IMR-90 (cell line): ENCODE results near the gene UBE2C. TPM values are rescaled to one million over a fixed set of nuclear protein-coding genes. Genes with fewer than 3 reads are reported as not detected.

Experiments
- ATAC-seq: fragments of 200-7000 bp; cut with Tn5 transposase; 2 replicates; pipeline ENCODE4 v1.9.1; 2020; ENCODE audit warnings: low read depth, mild to moderate bottlenecking, moderate library complexity
- BruUV-seq: library from RNA; stranded (reverse); fragments of 400-500 nt; replicated peaks from 2 replicates; lab custom pipeline; 2021; lab: Mats Ljungman, UMichigan
- CTCF ChIA-PET: fragments of 300-600 bp; formaldehyde crosslinking; extraction: SDS; loops from one replicate; lab custom pipeline; 2021; ENCODE audit warnings: antibody characterized with exemption; lab: Yijun Ruan, JAX
- POLR2A ChIA-PET: fragments of 300-600 bp; sonication (Branson Sonifier 250); formaldehyde crosslinking; loops from one replicate; lab custom pipeline; 2022; ENCODE audit warnings: antibody characterized with exemption; ENCODE audit not compliant: unreplicated experiment; lab: Charles Lee
- DNase-seq: peaks from one replicate; pipeline ENCODE4 v3.0.0; 2013
- H2AFZ ChIP-seq: replicated peaks from 2 replicates; pipeline ENCODE3; 2013; ENCODE audit warnings: low read length, mild to moderate bottlenecking; ENCODE audit not compliant: poor library complexity
- H2AK5ac ChIP-seq: 2 replicates; pipeline ENCODE4 v1.6.1; 2013; ENCODE audit warnings: low read depth, low read length, inconsistent platforms
- H2AK9ac ChIP-seq: replicated peaks from 2 replicates; pipeline ENCODE3; 2013; ENCODE audit warnings: mild to moderate bottlenecking, low read depth, low read length, moderate library complexity; ENCODE audit not compliant: poor library complexity
- H2BK120ac ChIP-seq: 2 replicates; pipeline ENCODE4 v1.6.1; 2013; ENCODE audit warnings: low read depth, low read length, inconsistent platforms
- H2BK15ac ChIP-seq: 3 replicates; pipeline ENCODE4 v1.6.1; 2013; ENCODE audit warnings: low read depth, low read length, inconsistent platforms
- H2BK20ac ChIP-seq: 2 replicates; pipeline ENCODE4 v1.6.1; 2013; ENCODE audit warnings: low read depth, mild to moderate bottlenecking, inconsistent platforms, low read length, moderate library complexity
- H2BK5ac ChIP-seq: 2 replicates; pipeline ENCODE4 v1.6.1; 2013; ENCODE audit warnings: mild to moderate bottlenecking, low read depth, low read length, inconsistent platforms; ENCODE audit not compliant: poor library complexity, severe bottlenecking
- H3K14ac ChIP-seq: replicated peaks from 2 replicates; pipeline ENCODE4 v1.6.1; 2013; ENCODE audit warnings: low read depth, low read length, inconsistent platforms
- H3K18ac ChIP-seq: 2 replicates; pipeline ENCODE4 v1.6.1; 2013; ENCODE audit warnings: low read depth, low read length, control low read depth
- H3K23ac ChIP-seq: 2 replicates; pipeline ENCODE4 v1.6.1; 2013; ENCODE audit warnings: low read depth, low read length, inconsistent platforms
- H3K27ac ChIP-seq: 2 replicates; pipeline ENCODE4 v1.5.1; 2013; ENCODE audit warnings: mild to moderate bottlenecking, control low read depth, low read length; ENCODE audit not compliant: insufficient read depth
- H3K27me3 ChIP-seq: 2 replicates; pipeline ENCODE4 v1.6.1; 2013; ENCODE audit warnings: low read length; ENCODE audit not compliant: control insufficient read depth, insufficient read depth
- H3K36me3 ChIP-seq: 2 replicates; pipeline ENCODE4 v1.6.1; 2013; ENCODE audit warnings: low read length, mixed read lengths; ENCODE audit not compliant: control insufficient read depth, insufficient read depth
- H3K4ac ChIP-seq: 2 replicates; pipeline ENCODE4 v1.6.1; 2013; ENCODE audit warnings: low read depth, low read length, inconsistent platforms
- H3K4me1 ChIP-seq: 2 replicates; pipeline ENCODE4 v1.6.1; 2013; ENCODE audit warnings: low read length, mixed read lengths; ENCODE audit not compliant: control insufficient read depth, insufficient read depth
- H3K4me2 ChIP-seq: 2 replicates; pipeline ENCODE4 v1.6.1; 2013; ENCODE audit warnings: low read depth, mild to moderate bottlenecking, control low read depth, low read length, moderate library complexity
- H3K4me3 ChIP-seq: 2 replicates; pipeline ENCODE4 v1.5.1; 2013; ENCODE audit warnings: low read depth, mild to moderate bottlenecking, control low read depth, low read length, moderate library complexity; ENCODE audit not compliant: insufficient read depth
- H3K56ac ChIP-seq: 2 replicates; pipeline ENCODE4 v1.6.1; 2013; ENCODE audit warnings: low read length, inconsistent platforms; ENCODE audit not compliant: insufficient read depth; ENCODE audit errors: extremely low read depth
- H3K79me1 ChIP-seq, 2 experiments: 2 replicates each; pipeline ENCODE4 v1.6.1; 2013; ENCODE audit warnings: low read length in 2 of 2, inconsistent platforms in 1 of 2, low read depth in 1 of 2
- H3K9ac ChIP-seq: 2 replicates; pipeline ENCODE4 v1.6.1; 2013; ENCODE audit warnings: low read depth, low read length, control low read depth
- H3K9me1 ChIP-seq: 2 replicates; pipeline ENCODE4 v1.6.1; 2013; ENCODE audit warnings: low read length, inconsistent platforms; ENCODE audit not compliant: insufficient read depth
- H3K9me3 ChIP-seq: 2 replicates; pipeline ENCODE4 v1.6.1; 2013; ENCODE audit warnings: low read length; ENCODE audit not compliant: control insufficient read depth, insufficient read depth
- H4K20me1 ChIP-seq: 2 replicates; pipeline ENCODE4 v1.6.1; 2013; ENCODE audit warnings: low read length, inconsistent platforms; ENCODE audit not compliant: insufficient read depth
- H4K5ac ChIP-seq: 2 replicates; pipeline ENCODE4 v1.6.1; 2013; ENCODE audit warnings: mild to moderate bottlenecking, low read depth, low read length, control low read depth
- H4K8ac ChIP-seq, 2 experiments: 2 replicates each; pipeline ENCODE4 v1.6.1; 2013; ENCODE audit warnings: low read depth in 2 of 2, low read length in 2 of 2, control low read depth in 1 of 2, inconsistent platforms in 1 of 2
- H4K91ac ChIP-seq: 2 replicates; pipeline ENCODE4 v1.6.1; 2013; ENCODE audit warnings: low read depth, low read length, inconsistent platforms; ENCODE audit not compliant: insufficient read depth
- BHLHE40 ChIP-seq: fragments of 150-350 bp; IDR thresholded peaks from 2 replicates; pipeline ENCODE4 v1.6.1; 2016; ENCODE audit warnings: mild to moderate bottlenecking, low read depth, low read length
- CEBPB ChIP-seq: IDR thresholded peaks from 2 replicates; pipeline ENCODE4 v1.6.1; 2012; ENCODE audit warnings: low read depth, low read length, improper control_type of control experiment
- CHD1 ChIP-seq: IDR thresholded peaks from 2 replicates; pipeline ENCODE4 v1.6.1; 2012; ENCODE audit warnings: low read depth, low read length, improper control_type of control experiment
- ELK1 ChIP-seq: fragments of 150-350 bp; IDR thresholded peaks from 2 replicates; pipeline ENCODE4 v1.6.1; 2016; ENCODE audit warnings: low read depth, mild to moderate bottlenecking, low read length, moderate library complexity, borderline replicate concordance
- FOS ChIP-seq: fragments of 150-350 bp; IDR thresholded peaks from 2 replicates; pipeline ENCODE4 v1.6.1; 2016; ENCODE audit warnings: low read depth, low read length
- MXI1 ChIP-seq: IDR thresholded peaks from 2 replicates; pipeline ENCODE4 v1.6.1; 2012; ENCODE audit warnings: low read depth, mild to moderate bottlenecking, low read length, moderate library complexity, borderline replicate concordance
- NFE2L2 ChIP-seq: fragments of 150-350 bp; IDR thresholded peaks from 2 replicates; pipeline ENCODE4 v1.6.1; 2016; ENCODE audit warnings: low read depth, mild to moderate bottlenecking, low read length
- POLR2A ChIP-seq: IDR thresholded peaks from 2 replicates; pipeline ENCODE4 v1.6.1; 2012; ENCODE audit warnings: mild to moderate bottlenecking, low read depth, low read length
- RFX5 ChIP-seq: IDR thresholded peaks from 2 replicates; pipeline ENCODE4 v1.8.0; 2012; ENCODE audit warnings: low read depth, mild to moderate bottlenecking, low read length, moderate library complexity
- SMC3 ChIP-seq: fragments of 150-350 bp; IDR thresholded peaks from 2 replicates; pipeline ENCODE4 v1.6.1; 2016; ENCODE audit warnings: low read depth, mild to moderate bottlenecking, antibody characterized with exemption, low read length, moderate library complexity
- USF2 ChIP-seq: fragments of 150-350 bp; IDR thresholded peaks from 2 replicates; pipeline ENCODE4 v1.6.1; 2017; ENCODE audit warnings: mild to moderate bottlenecking, antibody characterized with exemption, low read length, low read depth
- WGBS, 2 experiments: methylation state at CpG; one replicate each; pipeline versions ENCODE4 v1.1.5 to v1.1.7; 2013; ENCODE audit warnings: missing lambda C conversion rate in 2 of 2; ENCODE audit not compliant: insufficient read length in 1 of 2; ENCODE audit errors: extremely low coverage in 2 of 2; 5-methylcytosine and 5-hydroxymethylcytosine counted together
- dilution Hi-C: fragments of 300-500 bp; cut with HindIII; formaldehyde crosslinking; loops from one replicate; pipeline ENCODE4 v1.14.3; 2018; ENCODE audit warnings: low sequenced_read_pairs; ENCODE audit not compliant: unreplicated experiment
- in situ Hi-C: fragments of 300-500 bp; cut with MboI; formaldehyde crosslinking; loops from 3 replicates; pipeline ENCODE4 v1.14.3; 2019; ENCODE audit warnings: low sequenced_read_pairs, inconsistent platforms, mixed read lengths
- intact Hi-C: fragments of 100-400 bp; cut with micrococcal nuclease; formaldehyde crosslinking; loops from 2 replicates; pipeline ENCODE4 v1.10.0; 2022
- polyA plus RNA-seq, 3 experiments: library from polyadenylated mRNA; depleted of rRNA; stranded (reverse); fragments of >200 nt; gene quantifications; 2 replicates each; pipeline ENCODE4 v1.2.3, GENCODE V29; 2012; ENCODE audit warnings: low replicate concordance in 1 of 3
- total RNA-seq: library from RNA; depleted of rRNA; stranded (reverse); fragments of >200 nt; gene quantifications from 2 replicates; pipeline ENCODE4 v1.2.3, GENCODE V29; 2012

Gene UBE2C
- total and polyA plus RNA-seq, 2 of the 4 experiments (the other 2 are of a cell fraction), result 43.4 to 120 TPM

DNA sequence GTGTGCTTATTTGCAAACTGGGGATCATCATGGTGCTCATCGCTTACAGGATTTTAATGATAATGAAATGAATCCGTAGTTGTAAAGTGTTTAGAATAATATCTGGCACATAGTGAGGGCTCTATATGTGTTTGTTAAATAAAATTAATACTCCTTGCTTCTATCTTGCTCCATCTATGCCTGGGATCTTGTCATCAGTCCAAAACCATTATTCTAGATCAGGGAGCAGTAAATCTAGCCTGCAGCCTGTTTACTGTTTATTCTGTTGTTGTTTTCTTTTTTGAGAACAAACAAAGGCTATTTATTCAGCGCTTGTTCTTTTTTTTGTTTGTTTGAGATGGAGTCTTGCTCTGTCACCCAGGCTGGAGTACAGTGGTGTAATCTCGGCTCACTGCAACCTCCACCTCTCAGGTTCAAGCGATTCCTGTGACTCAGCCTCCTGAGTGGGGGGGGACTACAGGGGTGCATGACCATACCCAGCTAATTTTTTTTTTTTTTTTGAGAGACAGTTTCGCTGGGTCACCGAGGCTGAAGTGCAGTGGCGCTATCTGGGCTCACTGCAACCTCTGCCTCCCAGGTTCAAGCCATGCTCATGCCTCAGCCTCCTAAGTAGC lies 36.6 kb downstream of the UBE2C start:
- no peaks in the 10 kb centered on the region for H3K9me3 ChIP-seq
- H2BK15ac ChIP-seq, result no peak overlapping the region
- H3K9me1 ChIP-seq, result peaks cover 11% of the 10 kb centered on the region; the same call in 1 of the 2 replicates
- H4K5ac ChIP-seq, result no peak overlapping the region
- in situ Hi-C loops (no loop called here), dilution Hi-C loops (no loop called here), intact Hi-C loops (no loop called here)
- H3K79me1 ChIP-seq, result peaks cover 10 to 41% of the 10 kb centered on the region in 2 experiments
- ChIA-PET CTCF (no interaction called here), POLR2A (no interaction called here)
- H3K14ac ChIP-seq, result no peak overlapping the region
- no TSS peak for BruUV-seq
- H3K18ac ChIP-seq, result no peak overlapping the region
- H3K27ac ChIP-seq, result no peak overlapping the region
- no peak overlapping the region for H3K23ac ChIP-seq
- peaks cover 38% of the 10 kb centered on the region for H3K36me3 ChIP-seq
- no peak overlapping the region for H3K56ac ChIP-seq
- H2AK9ac ChIP-seq, result no peak overlapping the region
- H3K9ac ChIP-seq, result no peak overlapping the region
- H4K20me1 ChIP-seq, result peaks cover 5% of the 10 kb centered on the region; the same call in 1 of the 2 replicates
- WGBS, 2 experiments, result no CpG with 5 or more reads among the region's 8 CpGs
- H3K27me3 ChIP-seq, result no peaks in the 10 kb centered on the region
- no peaks in the 10 kb centered on the region for H3K4me1 ChIP-seq
- H2AK5ac ChIP-seq, result no peak overlapping the region
- no peak overlapping the region for H3K4me3 ChIP-seq
- DNase-seq (no peak), ATAC-seq (no peak)
- no peak overlapping the region for H3K4me2 ChIP-seq
- H2BK120ac ChIP-seq, result no peak overlapping the region
- H2BK5ac ChIP-seq, result no peak overlapping the region
- H4K91ac ChIP-seq, result no peak overlapping the region
- no peak overlapping the region for H4K8ac ChIP-seq
- TF ChIP-seq USF2 (no peak), RFX5 (no peak), FOS (no peak), SMC3 (no peak), CEBPB (no peak), MXI1 (no peak), CHD1 (no peak), ELK1 (no peak), NFE2L2 (no peak), POLR2A (no peak), BHLHE40 (no peak)
- H2BK20ac ChIP-seq, result no peak overlapping the region
- H2AFZ ChIP-seq, result no peak overlapping the region
- H3K4ac ChIP-seq, result no peak overlapping the region
